Psoas muscle (tissue), 8 donors: Measurements from ENCODE around the gene FBXL13. TPM values are rescaled to one million over a fixed set of nuclear protein-coding genes. Genes with fewer than 3 reads are reported as not detected.

Experiments
- ATAC-seq, 4 donors: fragments of 200-7000 bp; cut with Tn5 transposase; one replicate each; pipeline ENCODE4 v1.9.1; 2020; ENCODE audit warnings: moderate library complexity in 3 of 4, mild to moderate bottlenecking in 2 of 4
- DNase-seq, 2 donors: peaks; one replicate each; pipeline ENCODE4 v3.0.0-alpha.2; 2020
- H3K27ac ChIP-seq: fragments of 200-600 bp; one replicate; pipeline ENCODE4 v1.8.0; 2022
- H3K27me3 ChIP-seq, 3 donors: fragments of 200-600 bp in 1 of 3; one replicate each; pipeline versions ENCODE4 v1.6.1 to v1.8.0; 2013 to 2022; ENCODE audit warnings: low read length in 2 of 3, mild to moderate bottlenecking in 2 of 3, moderate library complexity in 1 of 3; ENCODE audit not compliant: insufficient read depth in 3 of 3
- H3K36me3 ChIP-seq, 2 donors: fragments of 200-600 bp in 1 of 2; one replicate each; pipeline versions ENCODE4 v1.6.1 to v1.8.0; 2013 to 2022; ENCODE audit warnings: low read depth in 1 of 2, mild to moderate bottlenecking in 1 of 2, moderate library complexity in 1 of 2; ENCODE audit not compliant: insufficient read depth in 1 of 2
- H3K4me1 ChIP-seq: fragments of 200-600 bp; one replicate; pipeline ENCODE4 v1.8.0; 2022
- H3K4me3 ChIP-seq: fragments of 200-600 bp; one replicate; pipeline ENCODE4 v1.8.0; 2022; ENCODE audit warnings: mild to moderate bottlenecking
- H3K9me3 ChIP-seq: fragments of 200-600 bp; one replicate; pipeline ENCODE4 v1.8.0; 2022
- WGBS, 3 donors: extraction: QIAGEN DNeasy Blood & Tissue Kit; methylation state at CpG; one replicate each; pipeline versions ENCODE4 v1.1.6 to v1.1.7; 2013; 5-methylcytosine and 5-hydroxymethylcytosine counted together
- intact Hi-C, 2 donors: fragments of 100-400 bp; cut with DNase I; formaldehyde crosslinking; loops; one replicate each; pipeline versions ENCODE4 v1.11.0 to v1.14.2; 2022
- polyA plus RNA-seq, 3 donors: library from polyadenylated mRNA; stranded (reverse); fragments of 200-250 nt; gene quantifications; one replicate each; pipeline ENCODE4 v1.2.3, GENCODE V29; 2013
- total RNA-seq, 4 donors: library from RNA; stranded (reverse); fragmentation: NEBNext Ultra II Directional in 2 of 4; extraction: Animal tissue kit (Norgen Biotek cat#: 25700) in 2 of 4; gene quantifications; one replicate each; pipeline versions ENCODE4 v1.2.1 to v1.2.4, GENCODE V29; 2021 to 2023
- TF ChIP-seq, protein P1 (sequence below): fragments of 200-600 bp; IDR thresholded peaks from one replicate; pipeline ENCODE4 v1.8.0; 2022; ENCODE audit warnings: antibody characterized with exemption
- donor health status: healthy with polysubstance abuse.
- donor health status: DM: no; HTN: no; CAD: no; lungs with moderate emphysema.
- donor health status: Bipolar disorder and iron deficiency.
- donor health status: healthy.
- donor health status: DM: yes; HTN: yes; CAD: no.
- donor health status: DM: no; HTN: no; CAD: no.
- donor health status: DM: no; HTN: no; CAD: no.
- donor health status: DM: yes; HTN: yes; CAD: no.

Gene FBXL13
- total and polyA plus RNA-seq, 7 donors: 0.13 to 0.52 (median 0.28) TPM; not detected in 1

DNA sequence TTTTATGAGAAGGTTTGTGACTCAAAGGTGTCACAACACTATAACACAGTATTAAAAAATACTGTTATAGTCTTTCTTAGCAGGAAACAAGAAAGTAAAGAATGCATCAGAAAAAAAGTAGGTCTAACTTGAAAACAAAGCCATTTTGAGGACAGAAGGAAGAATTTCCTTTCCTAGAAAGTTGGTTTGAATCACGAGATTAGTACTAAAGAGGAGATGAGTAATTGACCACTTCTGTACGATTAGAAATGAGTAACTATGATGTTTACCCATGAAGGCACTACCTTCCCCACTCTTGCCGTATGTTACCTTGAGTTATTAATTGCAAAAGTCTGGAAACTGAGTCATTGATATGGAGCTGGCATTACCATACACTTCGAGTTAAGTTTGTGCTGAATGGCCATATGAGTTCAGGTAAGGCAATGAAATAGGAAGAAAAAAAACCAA, 260.5 kb downstream of the FBXL13 start:
- intact Hi-C loops: no loop called here
- no peak for ATAC-seq
- H3K9me3 ChIP-seq: no peaks in the 10 kb centered on the region
- no peak overlapping the region for H3K27ac ChIP-seq
- no peaks in the 10 kb centered on the region for H3K27me3 ChIP-seq
- TF ChIP-seq, protein P1, sequence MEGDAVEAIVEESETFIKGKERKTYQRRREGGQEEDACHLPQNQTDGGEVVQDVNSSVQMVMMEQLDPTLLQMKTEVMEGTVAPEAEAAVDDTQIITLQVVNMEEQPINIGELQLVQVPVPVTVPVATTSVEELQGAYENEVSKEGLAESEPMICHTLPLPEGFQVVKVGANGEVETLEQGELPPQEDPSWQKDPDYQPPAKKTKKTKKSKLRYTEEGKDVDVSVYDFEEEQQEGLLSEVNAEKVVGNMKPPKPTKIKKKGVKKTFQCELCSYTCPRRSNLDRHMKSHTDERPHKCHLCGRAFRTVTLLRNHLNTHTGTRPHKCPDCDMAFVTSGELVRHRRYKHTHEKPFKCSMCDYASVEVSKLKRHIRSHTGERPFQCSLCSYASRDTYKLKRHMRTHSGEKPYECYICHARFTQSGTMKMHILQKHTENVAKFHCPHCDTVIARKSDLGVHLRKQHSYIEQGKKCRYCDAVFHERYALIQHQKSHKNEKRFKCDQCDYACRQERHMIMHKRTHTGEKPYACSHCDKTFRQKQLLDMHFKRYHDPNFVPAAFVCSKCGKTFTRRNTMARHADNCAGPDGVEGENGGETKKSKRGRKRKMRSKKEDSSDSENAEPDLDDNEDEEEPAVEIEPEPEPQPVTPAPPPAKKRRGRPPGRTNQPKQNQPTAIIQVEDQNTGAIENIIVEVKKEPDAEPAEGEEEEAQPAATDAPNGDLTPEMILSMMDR: no peak
- no peak overlapping the region for H3K4me3 ChIP-seq
- no peaks in the 10 kb centered on the region for H3K4me1 ChIP-seq
- H3K36me3 ChIP-seq: peaks cover 0 to 14% of the 10 kb centered on the region in 2 donors
- WGBS, 3 donors: 83 to 88% (median 86%) methylated on average over 4 of the region's 4 CpGs
- DNase-seq: no peak

DNA sequence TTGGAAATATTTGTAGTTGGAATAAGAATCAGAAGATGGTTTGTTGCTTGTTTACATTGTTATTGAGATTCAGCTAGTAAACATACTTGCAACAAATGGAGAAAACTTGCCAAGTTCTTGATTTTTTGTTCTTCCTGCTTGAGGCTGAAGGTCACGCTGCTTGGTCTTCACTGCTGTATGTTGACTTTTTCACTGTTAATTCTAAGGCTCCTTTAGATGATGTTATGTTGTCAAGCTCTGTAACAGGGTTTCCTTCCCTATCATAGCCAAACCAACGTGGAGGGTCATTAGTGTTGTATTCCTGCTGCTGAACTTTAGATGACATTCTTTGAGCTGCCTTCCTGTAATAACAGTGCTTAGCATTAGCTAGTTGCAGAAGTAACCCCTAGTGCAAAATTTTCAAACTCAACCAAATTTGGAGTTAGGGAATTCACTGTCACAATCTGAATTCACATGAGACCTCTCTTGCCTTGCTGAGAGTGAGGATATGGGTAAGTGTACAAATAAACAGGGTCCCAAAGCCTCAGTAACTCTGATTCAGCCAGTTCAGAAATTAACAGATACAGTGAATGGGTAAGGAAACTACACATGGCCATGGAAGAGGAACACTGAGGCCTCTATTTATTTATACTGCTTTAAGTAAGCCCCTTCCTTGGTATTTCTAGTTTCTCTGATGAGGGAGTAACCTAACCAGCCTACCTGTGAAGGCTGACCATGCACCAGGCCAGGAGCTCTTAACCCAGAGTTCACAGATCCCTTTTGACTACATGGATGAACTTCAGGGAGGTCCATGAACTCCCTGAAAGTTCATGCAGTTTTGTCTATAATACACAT, 261.2 kb downstream of the FBXL13 start:
- Histone ChIP-seq H3K36me3 (peaks cover 5 to 17% of the 10 kb centered on the region in 2 donors), H3K27me3 (no peaks in the 10 kb centered on the region), H3K9me3 (no peaks in the 10 kb centered on the region), H3K4me3 (no peak overlapping the region), H3K27ac (no peak overlapping the region), H3K4me1 (no peaks in the 10 kb centered on the region)
- TF ChIP-seq, protein P1: no peak
- WGBS, 3 donors: 72 to 81% (median 76%) methylated on average over 2 of the region's 2 CpGs
- intact Hi-C loops: no loop called here
- ATAC-seq (no peak), DNase-seq (no peak)

DNA sequence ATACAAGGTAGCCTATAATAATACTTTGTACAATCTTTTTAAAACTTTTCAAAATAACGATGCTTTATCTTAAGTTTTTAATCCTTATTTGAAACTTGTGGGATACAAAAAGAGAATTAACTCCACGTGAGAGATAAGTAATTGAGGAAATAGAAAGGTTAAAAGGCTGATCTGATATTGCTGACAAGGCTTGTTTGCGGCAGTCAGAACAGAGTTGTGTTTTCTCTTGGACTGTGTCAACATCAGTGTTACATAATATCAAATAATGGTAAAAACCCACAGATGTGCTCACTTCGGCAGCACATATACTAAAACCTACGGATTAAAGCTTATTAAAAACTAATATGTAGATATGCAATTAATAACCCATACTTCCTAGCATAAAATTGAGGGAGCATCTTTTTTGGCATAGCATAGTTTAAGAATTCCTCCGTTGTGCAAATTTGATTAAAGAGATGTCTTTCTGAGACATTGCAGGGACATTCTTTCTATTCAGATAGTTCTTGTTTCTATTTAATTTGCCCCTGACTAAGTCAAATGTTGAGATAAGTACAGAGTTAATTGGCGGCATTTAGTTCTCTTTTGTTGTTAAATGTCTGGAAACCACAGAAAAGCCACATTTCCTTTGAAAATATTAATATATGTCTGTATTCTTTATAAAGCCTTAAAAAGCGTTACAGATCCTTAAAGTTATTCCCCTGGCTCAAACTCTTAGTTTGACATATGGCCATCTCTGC, 262.5 kb downstream of the FBXL13 start:
- no peaks in the 10 kb centered on the region for H3K9me3 ChIP-seq
- intact Hi-C loops: no loop called here
- WGBS, 3 donors: 78 to 82% (median 80%) methylated on average over 8 of the region's 8 CpGs
- ATAC-seq: no peak
- H3K27ac ChIP-seq: no peak overlapping the region
- no peak overlapping the region for H3K4me3 ChIP-seq
- no peaks in the 10 kb centered on the region for H3K4me1 ChIP-seq
- TF ChIP-seq, protein P1: no peak
- DNase-seq: no peak
- H3K27me3 ChIP-seq: no peaks in the 10 kb centered on the region
- H3K36me3 ChIP-seq: peaks cover 5 to 20% of the 10 kb centered on the region in 2 donors

DNA sequence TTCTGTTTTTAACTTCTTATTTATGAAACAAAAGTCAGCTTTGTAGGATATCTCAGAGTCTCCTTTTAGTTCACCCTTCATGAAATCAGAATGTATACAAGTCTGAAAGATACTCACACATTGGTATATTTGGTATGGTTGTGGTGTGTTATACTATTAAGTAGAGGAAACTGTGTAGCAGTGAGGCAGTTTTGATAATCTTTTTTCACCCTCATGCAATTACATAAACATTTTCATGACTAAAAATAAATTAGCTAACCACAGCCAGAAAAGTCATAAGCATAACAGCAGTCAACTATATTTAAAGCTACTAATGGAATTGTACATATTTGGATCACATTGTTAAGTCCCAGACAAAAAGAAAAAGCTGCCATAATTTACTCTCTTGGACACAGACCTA, 263.7 kb downstream of the FBXL13 start:
- H3K36me3 ChIP-seq: peaks cover 5 to 20% of the 10 kb centered on the region in 2 donors
- no peaks in the 10 kb centered on the region for H3K27me3 ChIP-seq
- H3K4me1 ChIP-seq: no peaks in the 10 kb centered on the region
- no peaks in the 10 kb centered on the region for H3K9me3 ChIP-seq
- intact Hi-C loops: no loop called here
- DNase-seq (no peak), ATAC-seq (no peak)
- no peak overlapping the region for H3K27ac ChIP-seq
- TF ChIP-seq, protein P1: no peak
- H3K4me3 ChIP-seq: no peak overlapping the region
